ENCODE results near the gene CCDC148. TPM values are rescaled to one million over a fixed set of nuclear protein-coding genes. Genes with fewer than 3 reads are reported as not detected.

The CCDC148 gene
- total and polyA plus RNA-seq, 10 of the 15 experiments (the other 5 are each of a cell fraction or from before 2014, with no cell fraction given), result 0.07 to 0.30 (median 0.18) TPM; not detected in 7

DNA sequence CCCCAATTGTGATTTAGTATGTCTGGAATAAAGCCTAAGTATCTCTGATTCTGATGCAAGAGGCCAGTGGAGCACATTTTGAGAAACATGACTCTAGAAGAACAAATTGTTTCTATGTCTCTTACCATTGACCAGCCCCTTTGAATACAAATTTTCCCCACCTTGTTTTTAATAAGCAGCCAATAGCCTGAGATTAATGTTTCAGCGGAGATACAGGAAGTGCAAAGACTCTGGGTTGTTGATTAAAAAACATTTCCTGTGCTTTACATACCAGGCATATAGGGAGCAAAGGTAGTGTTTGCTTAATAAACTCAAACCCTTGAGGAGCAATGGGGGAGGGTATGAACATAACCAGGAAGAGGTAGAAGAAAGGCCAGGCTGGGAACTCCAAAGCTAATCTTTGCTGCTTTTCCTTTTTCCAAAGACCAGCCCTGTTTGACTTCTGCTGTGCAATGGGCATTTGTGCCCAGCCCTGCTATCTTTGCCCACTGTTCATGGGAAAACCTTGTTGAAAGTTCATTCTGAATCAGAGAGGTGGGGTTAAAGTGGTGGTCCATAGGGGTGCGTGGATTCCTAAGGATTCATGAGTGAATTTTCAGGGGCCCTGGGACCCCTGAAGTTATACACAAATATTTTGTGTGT is 325.6 kb downstream of the CCDC148 start (continued):
- TF ChIP-seq ZBTB11 (CRISPR knock-in tag; IDR thresholded peaks at IDR 0.05) (no peak), SP1 (IDR thresholded peaks at IDR 0.05; ENCODE audit: low read depth, low read length) (no peak)

DNA sequence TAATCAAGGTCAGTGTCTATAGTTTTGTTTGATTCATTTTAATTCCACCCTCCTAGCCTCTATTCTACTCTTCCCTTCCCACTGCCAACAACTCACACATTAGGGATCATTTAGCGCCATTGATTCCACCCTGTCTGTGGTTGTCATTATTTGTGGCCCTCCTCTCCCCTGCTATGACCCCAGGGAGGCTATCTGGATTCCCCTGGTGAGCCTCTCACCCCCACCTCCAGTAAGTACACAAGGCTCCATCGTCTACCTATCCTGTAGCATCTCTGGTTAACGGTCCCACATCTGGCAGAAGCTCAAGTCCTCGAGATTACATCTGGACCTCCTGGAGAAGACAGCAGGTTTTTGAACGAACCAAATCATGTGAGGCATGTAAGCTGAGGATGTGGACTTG is 327.5 kb downstream of the CCDC148 start:
- no peak for ATAC-seq
- no TSS peak for BruUV-seq (replicated peaks)
- TF ChIP-seq NR2C1 (IDR thresholded peaks at IDR 0.05), result no peak
- no peak for TF ChIP-seq CREM (IDR thresholded peaks at IDR 0.05; ENCODE audit: low read depth)
- TF ChIP-seq E2F4 (IDR thresholded peaks at IDR 0.05; ENCODE audit: low read depth, low read length), result no peak
- no peak for TF ChIP-seq SMAD1 (IDR thresholded peaks at IDR 0.05; ENCODE audit: low read depth, partially characterized antibody)
- no peak for TF ChIP-seq IKZF1 (conservative IDR thresholded peaks at IDR 0.05)
- TF ChIP-seq MYC (IDR thresholded peaks at IDR 0.05; ENCODE audit: insufficient read depth, insufficient read length, insufficient replicate concordance, low read length, severe bottlenecking), result no peak
- no peak for TF ChIP-seq HCFC1 (IDR thresholded peaks at IDR 0.05; ENCODE audit: low read length)
- TF ChIP-seq ZNF592 (IDR thresholded peaks at IDR 0.05), result no peak
- no peak for TF ChIP-seq HDAC6 (IDR thresholded peaks at IDR 0.05; ENCODE audit: unreplicated experiment)
- TF ChIP-seq SUPT20H (IDR thresholded peaks at IDR 0.05; ENCODE audit: borderline replicate concordance, control insufficient read depth, low read depth, low read length), result no peak
- TF ChIP-seq NRF1 (conservative IDR thresholded peaks at IDR 0.05; ENCODE audit: low read depth, low read length), result no peak
- no peak for TF ChIP-seq PAX5 (IDR thresholded peaks at IDR 0.05; ENCODE audit: borderline replicate concordance, low read depth, low read length)
- TF ChIP-seq NFXL1 (IDR thresholded peaks at IDR 0.05; ENCODE audit: borderline replicate concordance), result no peak

More for the DNA sequence above, 327.5 kb downstream of the CCDC148 start:
- H3K4me1 ChIP-seq (ENCODE audit: control insufficient read depth, insufficient read depth, low read length), result no peaks in the 10 kb centered on the region
- no peaks in the 10 kb centered on the region for H3K79me2 ChIP-seq (ENCODE audit: control insufficient read depth, insufficient read depth, low read length)
- ChIA-PET POLR2A (no interaction called here), CTCF (no interaction called here), RAD21 (ENCODE audit: unreplicated experiment) (no interaction called here), SMC1A (ENCODE audit: uncharacterized antibody, unreplicated experiment) (no interaction called here)
- FAIRE-seq, result no peak
- intact Hi-C loops (cut with micrococcal nuclease; ENCODE audit: unreplicated experiment), result no loop called here
- H3K36me3 ChIP-seq (ENCODE audit: control insufficient read depth in 2 of 2, insufficient read depth in 2 of 2, low read length in 1 of 2), result no peaks in the 10 kb centered on the region
- no peak overlapping the region for H3K9ac ChIP-seq (ENCODE audit: control insufficient read depth, insufficient read depth, low read length)
- H3K4me2 ChIP-seq (ENCODE audit: control insufficient read depth, insufficient read depth), result no peak overlapping the region
- no peaks in the 10 kb centered on the region for H3K9me3 ChIP-seq (replicated peaks; ENCODE audit: control insufficient read depth, insufficient read depth, low read length)
- no peak overlapping the region for H2AFZ ChIP-seq (ENCODE audit: control insufficient read depth, low read depth, low read length)
- in situ Hi-C loops (cut with MboI), result no loop called here
- H4K20me1 ChIP-seq (ENCODE audit: control insufficient read depth, insufficient read depth), result no peaks in the 10 kb centered on the region
- no peak for DNase-seq (ENCODE audit: low read depth, low spot score)
- WGBS (ENCODE audit: insufficient coverage, insufficient replicate concordance, low lambda C conversion rate, missing lambda C conversion rate), result 6% methylated on average over 5 of the region's 5 CpGs
- no peaks in the 10 kb centered on the region for H3K27me3 ChIP-seq (replicated peaks in 1 of 2; ENCODE audit: control insufficient read depth in 2 of 2, insufficient read depth in 2 of 2, low read length in 1 of 2)
- H3K27ac ChIP-seq (ENCODE audit: control insufficient read depth, insufficient read depth), result no peak overlapping the region
- no peak overlapping the region for H3K4me3 ChIP-seq
